Lower lobe of right lung (tissue), 2 donors: Measurements from ENCODE around the gene HSD3B2. TPM values are rescaled to one million over a fixed set of nuclear protein-coding genes. Genes with fewer than 3 reads are reported as not detected.

Experiments used
- ATAC-seq, 2 donors: fragments of 200-7000 bp; cut with Tn5 transposase; one replicate each; pipeline ENCODE4 v1.9.1; 2020 to 2022; ENCODE audit warnings: mild to moderate bottlenecking in 2 of 2, moderate library complexity in 2 of 2
- DNase-seq: peaks from one replicate; pipeline ENCODE4 v3.0.0-alpha.2; 2020
- H3K27ac ChIP-seq: fragments of 200-600 bp; one replicate; pipeline ENCODE4 v1.8.0; 2022
- H3K27me3 ChIP-seq: fragments of 200-600 bp; one replicate; pipeline ENCODE4 v1.8.0; 2022; ENCODE audit warnings: low read depth
- H3K36me3 ChIP-seq: fragments of 200-600 bp; one replicate; pipeline ENCODE4 v1.8.0; 2022; ENCODE audit warnings: mild to moderate bottlenecking
- H3K4me1 ChIP-seq: fragments of 200-600 bp; one replicate; pipeline ENCODE4 v1.8.0; 2022
- H3K4me3 ChIP-seq: fragments of 200-600 bp; one replicate; pipeline ENCODE4 v1.8.0; 2022; ENCODE audit warnings: mild to moderate bottlenecking
- H3K9me3 ChIP-seq: fragments of 200-600 bp; one replicate; pipeline ENCODE4 v1.8.0; 2022
- CTCF ChIP-seq: fragments of 200-600 bp; IDR thresholded peaks from one replicate; pipeline ENCODE4 v1.8.0; 2022; ENCODE audit warnings: antibody characterized with exemption, mild to moderate bottlenecking
- intact Hi-C: fragments of 100-400 bp; cut with DNase I; formaldehyde crosslinking; loops from one replicate; pipeline ENCODE4 v1.11.0; 2022
- total RNA-seq: library from RNA; stranded (reverse); fragmentation: NEBNext Ultra II Directional; extraction: Animal tissue kit (Norgen Biotek cat#: 25700); gene quantifications from one replicate; pipeline ENCODE4 v1.2.1, GENCODE V29; 2021
- donor health status: DM: no; HTN: yes; CAD: no; lungs with severe emphysema.

The HSD3B2 gene
- total RNA-seq, 1 donor from 2014 or later = not detected

- no peak for DNase-seq
- Histone ChIP-seq H3K27me3 (no peaks in the 10 kb centered on the region), H3K4me1 (no peaks in the 10 kb centered on the region), H3K36me3 (no peaks in the 10 kb centered on the region), H3K4me3 (no peak overlapping the region), H3K9me3 (no peaks in the 10 kb centered on the region), H3K27ac (no peak overlapping the region)
- intact Hi-C loops = no loop called here
- ATAC-seq = no peak
- no peak for TF ChIP-seq CTCF
Measured at GRCh38 chr1:119396982-119397381, 18.0 kb upstream of the HSD3B2 start.

GRCh38 chr1:119397986-119398385 is 17.0 kb upstream of the HSD3B2 start:
- intact Hi-C loops = no loop called here

GRCh38 chr1:119404736-119405135 is 10.2 kb upstream of the HSD3B2 start:
- DNase-seq (no peak), ATAC-seq (no peak)
- Histone ChIP-seq H3K27me3 (no peaks in the 10 kb centered on the region), H3K4me3 (no peak overlapping the region), H3K9me3 (peaks cover 3% of the 10 kb centered on the region), H3K27ac (no peak overlapping the region), H3K4me1 (no peaks in the 10 kb centered on the region), H3K36me3 (no peaks in the 10 kb centered on the region)
- intact Hi-C loops = no loop called here
- no peak for TF ChIP-seq CTCF

More at GRCh38 chr1:119397986-119398385, 17.0 kb upstream of the HSD3B2 start:
- no peaks in the 10 kb centered on the region for H3K4me1 ChIP-seq
- DNase-seq (no peak), ATAC-seq (no peak)
- no peaks in the 10 kb centered on the region for H3K36me3 ChIP-seq
- no peaks in the 10 kb centered on the region for H3K27me3 ChIP-seq
- H3K27ac ChIP-seq = no peak overlapping the region
- H3K9me3 ChIP-seq = no peaks in the 10 kb centered on the region
- no peak for TF ChIP-seq CTCF
- no peak overlapping the region for H3K4me3 ChIP-seq

- intact Hi-C loops = no loop called here
- TF ChIP-seq CTCF = no peak
- Histone ChIP-seq H3K27ac (no peak overlapping the region), H3K27me3 (no peaks in the 10 kb centered on the region), H3K4me3 (no peak overlapping the region), H3K9me3 (peaks cover 3% of the 10 kb centered on the region), H3K4me1 (no peaks in the 10 kb centered on the region), H3K36me3 (no peaks in the 10 kb centered on the region)
- no peak for DNase-seq
- no peak for ATAC-seq
Measured at GRCh38 chr1:119409731-119410130, 5.2 kb upstream of the HSD3B2 start.

- Histone ChIP-seq H3K27ac (no peak overlapping the region), H3K4me3 (no peak overlapping the region), H3K36me3 (no peaks in the 10 kb centered on the region), H3K9me3 (peaks cover 3% of the 10 kb centered on the region), H3K4me1 (no peaks in the 10 kb centered on the region), H3K27me3 (no peaks in the 10 kb centered on the region)
- ATAC-seq = no peak
- TF ChIP-seq CTCF = no peak
- intact Hi-C loops = no loop called here
- no peak for DNase-seq
Measured at GRCh38 chr1:119410961-119411360, 4.0 kb upstream of the HSD3B2 start.
